Endothelial cell of umbilical vein (primary cell): ENCODE results near the gene PRKCG. TPM values are rescaled to one million over a fixed set of nuclear protein-coding genes. Genes with fewer than 3 reads are reported as not detected.

Source experiments
- BruUV-seq: library from RNA; stranded (reverse); fragments of 400-500 nt; replicated peaks from 2 replicates; lab custom pipeline; 2021; lab: Mats Ljungman, UMichigan
- CTCF ChIA-PET: fragments of 300-600, 350-600 bp; sonication (Branson Sonifier 250); formaldehyde crosslinking; loops from one replicate; lab custom pipeline; 2021; ENCODE audit warnings: antibody characterized with exemption, inconsistent platforms; lab: Charles Lee
- POLR2A ChIA-PET: fragments of 300-600, 350-600 bp; sonication (Branson Sonifier 250); formaldehyde crosslinking; loops from one replicate; lab custom pipeline; 2021; ENCODE audit warnings: antibody characterized with exemption, inconsistent platforms; lab: Charles Lee
- DNase-seq: peaks from one replicate; pipeline ENCODE4 v3.0.0-alpha.2; 2011; ENCODE audit warnings: low read depth, low spot score
- FAIRE-seq: peaks from 2 replicates; lab custom pipeline; 2011; peaks lifted over from hg19 to GRCh38; lab: Jason Lieb, UNC
- H2AFZ ChIP-seq: 2 replicates; pipeline ENCODE4 v1.6.0; 2012; ENCODE audit warnings: low read depth, low read length, control low read depth, inconsistent platforms
- H3K27ac ChIP-seq: 2 replicates; pipeline ENCODE4 v1.5.1; 2011; ENCODE audit warnings: low read depth, mild to moderate bottlenecking, control low read depth, low read length, moderate library complexity; ENCODE audit not compliant: insufficient read depth
- H3K27me3 ChIP-seq, 2 experiments: 2 replicates each; pipeline versions ENCODE4 v1.6.0 to v1.6.1; 2011; ENCODE audit warnings: low read length in 2 of 2, mixed read lengths in 1 of 2; ENCODE audit not compliant: control insufficient read depth in 2 of 2, insufficient read depth in 2 of 2
- H3K36me3 ChIP-seq, 2 experiments: 2 replicates in 1 of 2; 3 replicates in 1 of 2; pipeline ENCODE4 v1.5.1; 2011; ENCODE audit warnings: low read length in 2 of 2, mild to moderate bottlenecking in 1 of 2, moderate library complexity in 1 of 2; ENCODE audit not compliant: control insufficient read depth in 2 of 2, insufficient read depth in 2 of 2; ENCODE audit errors: extremely low read depth in 1 of 2
- H3K4me1 ChIP-seq: 3 replicates; pipeline ENCODE4 v1.5.1; 2011; ENCODE audit warnings: mild to moderate bottlenecking, low read length; ENCODE audit not compliant: control insufficient read depth, insufficient read depth; ENCODE audit errors: extremely low read depth
- H3K4me2 ChIP-seq: 2 replicates; pipeline ENCODE4 v1.6.1; 2011; ENCODE audit warnings: low read length, control low read depth, mixed read lengths; ENCODE audit not compliant: insufficient read depth
- H3K4me3 ChIP-seq, 3 experiments: fragments of 200-600 bp in 1 of 3; sonication (generic), shearing (Covaris generic) in 1 of 3; replicated peaks in 1 of 3; 2 replicates each; pipeline ENCODE4 v1.5.1; 2011 to 2016; ENCODE audit warnings: control low read depth in 3 of 3, low read length in 3 of 3, mild to moderate bottlenecking in 2 of 3, inconsistent platforms in 1 of 3, low read depth in 1 of 3, moderate library complexity in 1 of 3; ENCODE audit not compliant: insufficient read depth in 1 of 3
- H3K79me2 ChIP-seq: 2 replicates; pipeline ENCODE4 v1.6.0; 2012; ENCODE audit warnings: low read length, inconsistent platforms; ENCODE audit not compliant: control insufficient read depth, insufficient read depth
- H3K9ac ChIP-seq: replicated peaks from 2 replicates; pipeline ENCODE3; 2011; ENCODE audit warnings: low read length, control low read depth; ENCODE audit not compliant: insufficient read depth; ENCODE audit errors: extremely low read depth
- H3K9me1 ChIP-seq: replicated peaks from 3 replicates; pipeline ENCODE4 v1.6.0; 2011; ENCODE audit warnings: mild to moderate bottlenecking, low read length; ENCODE audit not compliant: control insufficient read depth, insufficient read depth; ENCODE audit errors: extremely low read depth
- H3K9me3 ChIP-seq: replicated peaks from 2 replicates; pipeline ENCODE4 v1.5.1; 2012; ENCODE audit warnings: low read length, inconsistent platforms; ENCODE audit not compliant: control insufficient read depth, insufficient read depth
- H4K20me1 ChIP-seq: replicated peaks from 2 replicates; pipeline ENCODE3; 2011; ENCODE audit warnings: mild to moderate bottlenecking, low read length; ENCODE audit not compliant: control insufficient read depth, insufficient read depth; ENCODE audit errors: extremely low read depth
- EZH2 ChIP-seq: IDR thresholded peaks from 2 replicates; pipeline ENCODE4 v1.6.1; 2012; ENCODE audit warnings: borderline replicate concordance, low read depth, mild to moderate bottlenecking, moderate library complexity, low read length, inconsistent platforms; ENCODE audit not compliant: severe bottlenecking
- FOS ChIP-seq: IDR thresholded peaks from 2 replicates; pipeline ENCODE4 v1.6.1; 2011; ENCODE audit warnings: mild to moderate bottlenecking, low read length, moderate library complexity, borderline replicate concordance; ENCODE audit not compliant: insufficient read depth
- GATA2 ChIP-seq: IDR thresholded peaks from 2 replicates; pipeline ENCODE4 v1.7.0; 2011; ENCODE audit warnings: low read depth, mild to moderate bottlenecking, moderate library complexity, mixed read lengths, low read length; ENCODE audit not compliant: insufficient read length, insufficient read depth
- JUN ChIP-seq: IDR thresholded peaks from 2 replicates; pipeline ENCODE4 v1.6.1; 2011; ENCODE audit warnings: borderline replicate concordance, low read depth; ENCODE audit not compliant: insufficient read length, insufficient read depth
- MYC ChIP-seq: IDR thresholded peaks from one replicate; pipeline ENCODE4 v1.6.1; 2011; ENCODE audit warnings: mild to moderate bottlenecking, low read depth, low read length
- POLR2A ChIP-seq: IDR thresholded peaks from 2 replicates; pipeline ENCODE4 v1.6.1; 2012; ENCODE audit warnings: low read depth, mild to moderate bottlenecking, control low read depth, low read length
- POLR2AphosphoS5 ChIP-seq: IDR thresholded peaks from 2 replicates; pipeline ENCODE4 v1.6.1; 2012; ENCODE audit warnings: low read depth, mild to moderate bottlenecking, control low read depth, low read length, moderate library complexity; ENCODE audit not compliant: insufficient read depth
- dilution Hi-C: fragments of 300-500 bp; cut with MboI; formaldehyde crosslinking; loops from one replicate; pipeline ENCODE4 v1.15.0; 2019; ENCODE audit warnings: low sequenced_read_pairs; ENCODE audit not compliant: extremely low pct_ligation_motif_present
- intact Hi-C: fragments of 100-400 bp; cut with micrococcal nuclease; formaldehyde crosslinking; loops from one replicate; pipeline ENCODE4 v1.10.0; 2022
- polyA plus RNA-seq, 4 experiments: library from polyadenylated mRNA; depleted of rRNA in 3 of 4; stranded (reverse) in 3 of 4; unstranded in 1 of 4; fragments of >200 nt; gene quantifications; 2 replicates each; pipeline versions ENCODE4 v1.2.1 to v1.2.3, GENCODE V29; 2011 to 2012; ENCODE audit warnings: missing spikeins in 1 of 4
- total RNA-seq: library from RNA; stranded (reverse); gene quantifications from 2 replicates; pipeline ENCODE4 v1.2.3, GENCODE V29; 2021
- TF ChIP-seq, protein P1 (sequence below): IDR thresholded peaks from 2 replicates; pipeline ENCODE4 v1.6.1; 2011; ENCODE audit not compliant: insufficient read depth, insufficient read length
- TF ChIP-seq, protein P2 (sequence below), 2 donors: IDR thresholded peaks; 1 replicate in 1 of 2; 2 replicates in 1 of 2; pipeline ENCODE4 v1.5.1; 2011; ENCODE audit warnings: low read length in 2 of 2, mild to moderate bottlenecking in 2 of 2, moderate library complexity in 2 of 2, control low read depth in 1 of 2, inconsistent platforms in 1 of 2, low read depth in 1 of 2; ENCODE audit not compliant: insufficient read depth in 1 of 2; ENCODE audit errors: extremely low read depth in 1 of 2

The PRKCG gene
- total and polyA plus RNA-seq, 2 donors (not counting 3 experiments of a cell fraction or from before 2014, with no cell fraction given), result 0.07 TPM; not detected in 1

DNA sequence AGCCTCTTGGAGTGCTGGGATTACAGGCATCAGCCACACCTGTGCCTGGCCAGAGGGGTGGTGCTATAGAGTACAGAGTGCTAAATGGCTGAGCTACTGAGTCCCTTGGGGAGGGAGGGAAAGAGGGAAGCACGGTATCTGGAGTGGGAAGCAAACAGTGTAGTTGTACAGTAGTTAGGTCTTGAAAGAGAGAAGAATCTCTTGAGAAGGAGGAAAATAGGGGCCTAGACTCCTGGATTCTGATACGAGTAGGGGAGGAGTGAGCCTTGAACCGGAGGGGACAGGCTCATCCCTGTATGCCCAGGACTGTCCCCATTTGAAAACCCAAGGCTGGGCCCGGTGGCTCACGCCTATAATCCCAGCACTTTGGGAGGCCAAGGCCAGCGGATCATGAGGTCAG lies 9.2 kb upstream of the PRKCG start:
- Histone ChIP-seq H3K4me3 (no peak overlapping the region), H3K9me3 (no peaks in the 10 kb centered on the region), H3K4me2 (no peak overlapping the region), H4K20me1 (no peaks in the 10 kb centered on the region), H3K27me3 (no peaks in the 10 kb centered on the region), H3K9ac (no peak overlapping the region), H3K79me2 (peaks cover 29% of the 10 kb centered on the region), H3K4me1 (no peaks in the 10 kb centered on the region), H3K36me3 (peaks cover 0 to 17% of the 10 kb centered on the region in 2 experiments), H2AFZ (no peak overlapping the region), H3K27ac (no peak overlapping the region), H3K9me1 (no peaks in the 10 kb centered on the region)
- CTCF ChIA-PET, result interaction anchor here (0.6 to 1.2 kb wide), 3 partner anchors 34 to 157 kb away, joined by 3 to 5 read pairs (median 4); no protein-coding TSS in a partner anchor
- FAIRE-seq (no peak), DNase-seq (no peak)
- dilution Hi-C loops (no loop called here), intact Hi-C loops (no loop called here)
- BruUV-seq, result no TSS peak
- no peak for TF ChIP-seq JUN
- no peak for TF ChIP-seq POLR2A
- no peak for TF ChIP-seq MYC
- TF ChIP-seq, protein P1, sequence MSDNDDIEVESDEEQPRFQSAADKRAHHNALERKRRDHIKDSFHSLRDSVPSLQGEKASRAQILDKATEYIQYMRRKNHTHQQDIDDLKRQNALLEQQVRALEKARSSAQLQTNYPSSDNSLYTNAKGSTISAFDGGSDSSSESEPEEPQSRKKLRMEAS, result no peak
- TF ChIP-seq, protein P2, sequence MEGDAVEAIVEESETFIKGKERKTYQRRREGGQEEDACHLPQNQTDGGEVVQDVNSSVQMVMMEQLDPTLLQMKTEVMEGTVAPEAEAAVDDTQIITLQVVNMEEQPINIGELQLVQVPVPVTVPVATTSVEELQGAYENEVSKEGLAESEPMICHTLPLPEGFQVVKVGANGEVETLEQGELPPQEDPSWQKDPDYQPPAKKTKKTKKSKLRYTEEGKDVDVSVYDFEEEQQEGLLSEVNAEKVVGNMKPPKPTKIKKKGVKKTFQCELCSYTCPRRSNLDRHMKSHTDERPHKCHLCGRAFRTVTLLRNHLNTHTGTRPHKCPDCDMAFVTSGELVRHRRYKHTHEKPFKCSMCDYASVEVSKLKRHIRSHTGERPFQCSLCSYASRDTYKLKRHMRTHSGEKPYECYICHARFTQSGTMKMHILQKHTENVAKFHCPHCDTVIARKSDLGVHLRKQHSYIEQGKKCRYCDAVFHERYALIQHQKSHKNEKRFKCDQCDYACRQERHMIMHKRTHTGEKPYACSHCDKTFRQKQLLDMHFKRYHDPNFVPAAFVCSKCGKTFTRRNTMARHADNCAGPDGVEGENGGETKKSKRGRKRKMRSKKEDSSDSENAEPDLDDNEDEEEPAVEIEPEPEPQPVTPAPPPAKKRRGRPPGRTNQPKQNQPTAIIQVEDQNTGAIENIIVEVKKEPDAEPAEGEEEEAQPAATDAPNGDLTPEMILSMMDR (IDR thresholded peaks at IDR 0.05; ENCODE audit: extremely low read depth in 1 of 2, insufficient read depth in 1 of 2, low read depth in 1 of 2, low read length in 2 of 2), result no peak
- TF ChIP-seq FOS, result no peak
- TF ChIP-seq GATA2, result no peak
- no peak for TF ChIP-seq POLR2AphosphoS5
- TF ChIP-seq EZH2, result no peak
- POLR2A ChIA-PET, result no interaction called here
